Caco-2 (cell line): ENCODE results near the gene SH2D4B. TPM values are rescaled to one million over a fixed set of nuclear protein-coding genes. Genes with fewer than 3 reads are reported as not detected.

Experiments used
- BruUV-seq: library from RNA; stranded (reverse); fragments of 400-500 nt; replicated peaks from 2 replicates; lab custom pipeline; 2021; lab: Mats Ljungman, UMichigan
- CTCF ChIA-PET: fragments of 300-600 bp; sonication (Branson Sonifier 250); formaldehyde crosslinking; loops from one replicate; lab custom pipeline; 2022; ENCODE audit warnings: antibody characterized with exemption; lab: Charles Lee
- POLR2A ChIA-PET: fragments of 300-600 bp; sonication (Branson Sonifier 250); formaldehyde crosslinking; loops from one replicate; lab custom pipeline; 2022; ENCODE audit warnings: antibody characterized with exemption; lab: Charles Lee
- DNase-seq, 2 experiments: peaks; one replicate each; pipeline versions ENCODE4 v3.0.0 to v3.0.0-alpha.2; 2020 to 2022
- H3K27me3 ChIP-seq: replicated peaks from 2 replicates; pipeline ENCODE4 v1.6.0; 2011; ENCODE audit warnings: low read length; ENCODE audit not compliant: control insufficient read depth, insufficient read depth
- H3K36me3 ChIP-seq: 2 replicates; pipeline ENCODE4 v1.5.1; 2011; ENCODE audit warnings: low read length; ENCODE audit not compliant: control insufficient read depth, insufficient read depth
- H3K4me1 ChIP-seq: fragments of 250-450 bp; sonication (Bioruptor Pico); 2 replicates; pipeline ENCODE4 v1.5.1; 2020; ENCODE audit warnings: mild to moderate bottlenecking
- H3K4me3 ChIP-seq: 2 replicates; pipeline ENCODE4 v1.5.1; 2011; ENCODE audit warnings: low read depth, mild to moderate bottlenecking, control low read depth, low read length
- H3K9me3 ChIP-seq: fragments of 250-450 bp; sonication (Bioruptor Pico); 2 replicates; pipeline ENCODE4 v1.5.1; 2020; ENCODE audit warnings: mild to moderate bottlenecking, moderate library complexity
- H3K27ac Mint-ChIP-seq: one replicate; pipeline ENCODE4 v1.8.0; 2022; ENCODE audit warnings: mixed read lengths; ENCODE audit not compliant: unreplicated experiment
- H3K27me3 Mint-ChIP-seq: one replicate; pipeline ENCODE4 v1.8.0; 2022; ENCODE audit warnings: mixed read lengths; ENCODE audit not compliant: insufficient read depth, unreplicated experiment
- H3K36me3 Mint-ChIP-seq: one replicate; pipeline ENCODE4 v1.8.0; 2022; ENCODE audit warnings: mild to moderate bottlenecking, mixed read lengths; ENCODE audit not compliant: insufficient read depth, unreplicated experiment
- H3K4me1 Mint-ChIP-seq: one replicate; pipeline ENCODE4 v1.8.0; 2022; ENCODE audit warnings: low read depth, mixed read lengths; ENCODE audit not compliant: unreplicated experiment
- H3K4me3 Mint-ChIP-seq: one replicate; pipeline ENCODE4 v1.8.0; 2022; ENCODE audit warnings: mild to moderate bottlenecking, moderate library complexity, mixed read lengths; ENCODE audit not compliant: unreplicated experiment
- H3K9me3 Mint-ChIP-seq: one replicate; pipeline ENCODE4 v1.8.0; 2022; ENCODE audit warnings: mixed read lengths; ENCODE audit not compliant: unreplicated experiment
- CTCF ChIP-seq, 2 experiments: fragments of 200-600 bp in 1 of 2; IDR thresholded peaks; 1 replicate in 1 of 2; 2 replicates in 1 of 2; pipeline versions ENCODE4 v1.5.1 to v1.8.0; 2011 to 2022; ENCODE audit warnings: antibody characterized with exemption in 1 of 2, control low read depth in 1 of 2, inconsistent platforms in 1 of 2, low read depth in 1 of 2, low read length in 1 of 2, mild to moderate bottlenecking in 1 of 2, moderate library complexity in 1 of 2; ENCODE audit not compliant: insufficient read depth in 1 of 2, severe bottlenecking in 1 of 2, unreplicated experiment in 1 of 2
- intact Hi-C: fragments of 100-400 bp; cut with micrococcal nuclease; formaldehyde crosslinking; loops from one replicate; pipeline ENCODE4 v1.10.0; 2022; ENCODE audit not compliant: unreplicated experiment
- total RNA-seq: library from RNA; stranded (reverse); gene quantifications from 2 replicates; pipeline ENCODE4 v1.2.3, GENCODE V29; 2022

The SH2D4B gene
- total RNA-seq, 1 experiment from 2014 or later: 0.23 TPM

- no peaks in the 10 kb centered on the region; the same call in 1 of the 2 replicates for H3K36me3 ChIP-seq
- H3K4me3 Mint-ChIP-seq: no peak overlapping the region
- intact Hi-C loops: loop anchor here (1.0 kb wide), 1 partner anchor 48 kb away; no protein-coding TSS in a partner anchor
- H3K4me1 Mint-ChIP-seq: no peaks in the 10 kb centered on the region
- H3K27me3 Mint-ChIP-seq: peaks cover 2% of the 10 kb centered on the region
- no peak for TF ChIP-seq CTCF (IDR thresholded peaks at IDR 0.05; ENCODE audit: insufficient read depth in 1 of 2, low read depth in 1 of 2, low read length in 1 of 2, severe bottlenecking in 1 of 2, unreplicated experiment in 1 of 2)
- no peaks in the 10 kb centered on the region for H3K4me1 ChIP-seq
- ChIA-PET CTCF (no interaction called here), POLR2A (no interaction called here)
- H3K27me3 ChIP-seq: no peaks in the 10 kb centered on the region
- H3K9me3 Mint-ChIP-seq: peaks cover 13% of the 10 kb centered on the region
- no peak overlapping the region for H3K4me3 ChIP-seq
- no peaks in the 10 kb centered on the region for H3K36me3 Mint-ChIP-seq
- no TSS peak for BruUV-seq
- DNase-seq: no peak
- H3K27ac Mint-ChIP-seq: no peak overlapping the region
- no peaks in the 10 kb centered on the region for H3K9me3 ChIP-seq
Measured at GRCh38 chr10:80583685-80584084, 46.0 kb downstream of the SH2D4B start.

GRCh38 chr10:80585812-80586211 lies 48.1 kb downstream of the SH2D4B start:
- no peaks in the 10 kb centered on the region for H3K27me3 ChIP-seq
- H3K36me3 ChIP-seq: no peaks in the 10 kb centered on the region; the same call in 1 of the 2 replicates
- DNase-seq: no peak
- Mint-ChIP-seq H3K4me1 (no peaks in the 10 kb centered on the region), H3K9me3 (peaks cover 13% of the 10 kb centered on the region), H3K27me3 (no peaks in the 10 kb centered on the region), H3K27ac (no peak overlapping the region), H3K36me3 (no peaks in the 10 kb centered on the region), H3K4me3 (no peak overlapping the region)
- H3K9me3 ChIP-seq: no peaks in the 10 kb centered on the region
- TF ChIP-seq CTCF (IDR thresholded peaks at IDR 0.05; ENCODE audit: insufficient read depth in 1 of 2, low read depth in 1 of 2, low read length in 1 of 2, severe bottlenecking in 1 of 2, unreplicated experiment in 1 of 2): no peak
- no peak overlapping the region for H3K4me3 ChIP-seq
- ChIA-PET POLR2A (no interaction called here), CTCF (interaction anchor here (1.1 kb wide), 1 partner anchor 77 kb away, joined by 3 read pairs; no protein-coding TSS in a partner anchor)
- no peaks in the 10 kb centered on the region for H3K4me1 ChIP-seq
- intact Hi-C loops: no loop called here
- BruUV-seq: no TSS peak

GRCh38 chr10:80588546-80588945 lies 50.8 kb downstream of the SH2D4B start:
- no peak overlapping the region for H3K4me3 Mint-ChIP-seq
- TF ChIP-seq CTCF (IDR thresholded peaks at IDR 0.05; ENCODE audit: insufficient read depth in 1 of 2, low read depth in 1 of 2, low read length in 1 of 2, severe bottlenecking in 1 of 2, unreplicated experiment in 1 of 2): no peak

More at GRCh38 chr10:80588546-80588945, 50.8 kb downstream of the SH2D4B start:
- Mint-ChIP-seq H3K36me3 (no peaks in the 10 kb centered on the region), H3K27ac (no peak overlapping the region), H3K27me3 (no peaks in the 10 kb centered on the region), H3K9me3 (peaks cover 13% of the 10 kb centered on the region), H3K4me1 (no peaks in the 10 kb centered on the region)
- POLR2A ChIA-PET: no interaction called here
- DNase-seq: no peak
- Histone ChIP-seq H3K27me3 (no peaks in the 10 kb centered on the region), H3K36me3 (no peaks in the 10 kb centered on the region), H3K4me1 (no peaks in the 10 kb centered on the region), H3K9me3 (no peaks in the 10 kb centered on the region), H3K4me3 (no peak overlapping the region)
- intact Hi-C loops: no loop called here
- BruUV-seq: no TSS peak
- CTCF ChIA-PET: no interaction called here
